Gastrocnemius medialis (tissue), 4 donors: Measurements from ENCODE around the gene JAK3. TPM values are rescaled to one million over a fixed set of nuclear protein-coding genes. Genes with fewer than 3 reads are reported as not detected.
A peak's percentile ranks its signal among the peaks of the same experiment; 100 is the strongest.

Experiments used
- ATAC-seq, 2 donors: fragments of 150-250 bp; one replicate each; pipeline ENCODE4 v1.9.1; 2016
- DNase-seq, 2 donors: peaks; one replicate each; pipeline ENCODE4 v3.0.0-alpha.2; 2019
- H3K27ac ChIP-seq, 4 donors: fragments of 200-600 bp; sonication (generic); 1 replicate in 1 of 4; 2 replicates in 3 of 4; pipeline ENCODE4 v1.5.1; 2016 to 2018; ENCODE audit warnings: mild to moderate bottlenecking in 2 of 4, moderate library complexity in 1 of 4
- H3K27me3 ChIP-seq, 3 donors: fragments of 200-600 bp; sonication (generic) in 2 of 3; 1 replicate in 1 of 3; 2 replicates in 2 of 3; pipeline versions ENCODE4 v1.5.1 to v1.6.0; 2016 to 2019; ENCODE audit warnings: mild to moderate bottlenecking in 1 of 3, moderate library complexity in 1 of 3
- H3K36me3 ChIP-seq, 2 donors: fragments of 200-600 bp; sonication (generic) in 1 of 2; one replicate each; pipeline ENCODE4 v1.5.1; 2017 to 2018
- H3K4me1 ChIP-seq, 2 donors: fragments of 200-600 bp; sonication (generic) in 1 of 2; one replicate each; pipeline ENCODE4 v1.5.1; 2016 to 2017; ENCODE audit warnings: mild to moderate bottlenecking in 2 of 2
- H3K4me3 ChIP-seq, 4 donors: fragments of 200-600 bp; sonication (generic) in 3 of 4; 1 replicate in 1 of 4; 2 replicates in 3 of 4; pipeline ENCODE4 v1.5.1; 2016 to 2019; ENCODE audit warnings: mild to moderate bottlenecking in 2 of 4
- H3K9me3 ChIP-seq, 3 donors: fragments of 200-600 bp; sonication (generic) in 2 of 3; 1 replicate in 1 of 3; 2 replicates in 2 of 3; pipeline ENCODE4 v1.5.1; 2016 to 2019
- CTCF ChIP-seq, 5 experiments: fragments of 450-650 bp in 3 of 5; fragments of 200-600 bp in 2 of 5; sonication (generic) in 2 of 5; IDR thresholded peaks in 4 of 5; conservative IDR thresholded peaks in 1 of 5; 1 replicate in 4 of 5; 2 replicates in 1 of 5; pipeline ENCODE4 v1.5.1; 2016 to 2019; ENCODE audit warnings: antibody characterized with exemption in 5 of 5, mild to moderate bottlenecking in 3 of 5, moderate library complexity in 3 of 5
- POLR2A ChIP-seq, 2 donors: fragments of 450-650 bp; IDR thresholded peaks; one replicate each; pipeline ENCODE4 v1.6.1; 2017; ENCODE audit warnings: antibody characterized with exemption in 2 of 2, mild to moderate bottlenecking in 2 of 2, moderate library complexity in 2 of 2
- in situ Hi-C, 4 donors: fragments of 200-750 bp; cut with MboI; loops; one replicate each; pipeline versions ENCODE4 v1.15.0 to v1.8.0; 2017; ENCODE audit warnings: low sequenced_read_pairs in 4 of 4
- intact Hi-C: fragments of 100-400 bp; cut with DNase I; formaldehyde crosslinking; loops from one replicate; pipeline ENCODE4 v1.15.1; 2023; ENCODE audit warnings: low total_unique reads
- total RNA-seq, 4 donors: library from RNA; depleted of rRNA; stranded (reverse); fragments of >200 nt; gene quantifications; one replicate each; pipeline versions ENCODE4 v1.1.0 to v1.2.3, GENCODE V29; 2016

The JAK3 gene
- total RNA-seq, 4 donors from 2014 or later: 0.55 to 1.6 (median 1.2) TPM

DNA sequence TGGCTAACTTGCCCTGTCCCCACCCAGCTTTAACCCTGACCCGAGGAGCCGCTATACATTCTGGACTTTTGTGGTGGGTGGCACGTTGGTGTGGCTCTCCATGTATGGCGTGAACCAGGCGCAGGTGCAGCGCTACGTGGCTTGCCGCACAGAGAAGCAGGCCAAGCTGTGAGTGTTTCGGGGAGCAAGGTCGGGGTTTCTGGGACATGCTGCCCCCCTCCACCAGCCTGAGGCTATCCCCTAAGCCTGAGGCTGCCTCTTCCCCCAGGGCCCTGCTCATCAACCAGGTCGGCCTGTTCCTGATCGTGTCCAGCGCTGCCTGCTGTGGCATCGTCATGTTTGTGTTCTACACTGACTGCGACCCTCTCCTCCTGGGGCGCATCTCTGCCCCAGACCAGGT is 29.9 kb upstream of the JAK3 start:
- no peak overlapping the region for H3K27ac ChIP-seq
- no peak for TF ChIP-seq CTCF (IDR thresholded peaks at IDR 0.05 in 4 of 5, conservative IDR thresholded peaks at IDR 0.05 in 1 of 5)
- TF ChIP-seq POLR2A (IDR thresholded peaks at IDR 0.05): no peak
- H3K4me3 ChIP-seq: no peak overlapping the region
- ATAC-seq (no peak), DNase-seq (no peak)
- no peaks in the 10 kb centered on the region for H3K4me1 ChIP-seq
- H3K36me3 ChIP-seq: no peaks in the 10 kb centered on the region
- intact Hi-C loops: no loop called here
- H3K27me3 ChIP-seq: peaks cover 28 to 35% (median 34%) of the 10 kb centered on the region in 3 donors
- in situ Hi-C loops: no loop called here
- no peaks in the 10 kb centered on the region for H3K9me3 ChIP-seq

DNA sequence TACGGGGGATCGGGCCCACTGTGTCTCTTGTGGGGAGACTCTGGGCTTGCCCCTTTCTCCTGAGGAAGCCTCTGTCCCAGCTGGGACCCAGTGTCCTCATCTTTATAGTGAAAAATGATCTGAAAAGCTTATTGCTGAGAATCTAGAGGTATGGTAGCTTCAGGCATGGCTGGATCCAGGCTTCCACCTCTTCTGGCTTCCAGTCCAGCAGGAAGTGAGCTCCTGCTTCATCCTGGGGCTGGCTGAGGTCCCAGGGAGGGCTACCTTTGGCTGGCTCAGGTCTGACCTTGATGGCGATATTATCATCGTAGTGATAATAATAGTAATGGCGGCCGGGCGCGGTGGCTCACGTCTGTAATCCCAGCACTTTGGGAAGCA is 27.0 kb upstream of the JAK3 start:
- H3K36me3 ChIP-seq: no peaks in the 10 kb centered on the region
- intact Hi-C loops: no loop called here
- in situ Hi-C loops: loop anchor here in 1 of 4 donors (25.0 kb wide), 1 partner anchor 113 kb away; no protein-coding TSS in a partner anchor
- no peak overlapping the region for H3K4me3 ChIP-seq
- no peaks in the 10 kb centered on the region for H3K9me3 ChIP-seq
- H3K27ac ChIP-seq: no peak overlapping the region
- H3K4me1 ChIP-seq: no peaks in the 10 kb centered on the region
- TF ChIP-seq CTCF (IDR thresholded peaks at IDR 0.05 in 4 of 5, conservative IDR thresholded peaks at IDR 0.05 in 1 of 5) (no peak), POLR2A (IDR thresholded peaks at IDR 0.05) (no peak)
- H3K27me3 ChIP-seq: peaks cover 54 to 64% (median 63%) of the 10 kb centered on the region in 3 donors
- ATAC-seq (no peak), DNase-seq (no peak)

DNA sequence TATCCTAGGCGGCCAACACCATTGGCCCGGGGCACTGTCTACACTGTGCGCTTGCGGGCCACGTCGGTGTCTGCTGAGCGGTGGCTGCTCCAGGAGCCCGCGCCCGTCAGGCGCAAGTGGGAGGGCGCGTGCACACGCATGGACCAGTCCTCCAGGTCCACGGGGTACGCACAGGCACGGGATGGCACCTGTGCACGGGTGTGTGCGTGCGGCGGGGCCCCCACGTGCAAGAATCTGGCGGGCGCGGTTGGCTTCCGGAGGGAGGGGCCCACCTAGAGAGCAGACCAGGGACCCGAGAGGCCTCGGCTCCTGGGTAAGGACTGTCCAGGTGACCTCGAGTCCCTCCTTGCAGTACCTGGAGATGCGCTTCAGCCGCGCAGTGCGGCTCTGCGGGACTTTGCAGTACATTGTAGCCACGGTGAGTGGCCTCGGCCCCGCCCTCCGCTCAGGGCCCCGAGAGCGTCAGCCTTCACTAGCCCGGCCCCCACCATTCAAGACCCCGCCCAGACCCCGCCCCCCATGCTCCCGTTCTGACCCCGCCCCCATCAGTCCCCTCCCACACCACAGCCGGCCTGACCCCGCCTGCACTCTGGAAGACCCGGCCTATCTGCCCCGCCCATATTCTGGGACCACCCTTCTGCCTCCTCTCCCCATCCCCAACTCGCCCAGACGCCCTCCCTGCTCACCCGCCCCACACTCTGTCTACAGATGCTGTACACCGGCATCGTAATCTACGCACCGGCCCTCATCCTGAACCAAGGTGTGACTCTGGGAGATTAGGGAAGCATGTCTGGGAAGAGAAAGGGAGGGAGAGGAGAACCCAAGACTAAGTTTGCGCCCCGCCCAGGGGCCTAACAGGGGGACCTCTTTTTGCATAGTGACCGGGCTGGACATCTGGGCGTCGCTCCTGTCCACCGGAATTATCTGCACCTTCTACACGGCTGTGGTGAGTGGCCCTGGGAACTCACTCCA is 26.3 kb upstream of the JAK3 start:
- no peaks in the 10 kb centered on the region for H3K9me3 ChIP-seq
- no peaks in the 10 kb centered on the region for H3K36me3 ChIP-seq
- no peak overlapping the region for H3K27ac ChIP-seq
- in situ Hi-C loops: loop anchor here in 1 of 4 donors (25.0 kb wide), 1 partner anchor 113 kb away; no protein-coding TSS in a partner anchor
- H3K4me3 ChIP-seq: peak overlapping the region in 1 of 4 donors; percentile 2
- H3K27me3 ChIP-seq: peaks cover 54 to 68% (median 64%) of the 10 kb centered on the region in 3 donors
- DNase-seq (no peak), ATAC-seq (no peak)
- intact Hi-C loops: no loop called here
- TF ChIP-seq CTCF (IDR thresholded peaks at IDR 0.05 in 4 of 5, conservative IDR thresholded peaks at IDR 0.05 in 1 of 5): no peak
- TF ChIP-seq POLR2A (IDR thresholded peaks at IDR 0.05): no peak
- H3K4me1 ChIP-seq: no peaks in the 10 kb centered on the region

DNA sequence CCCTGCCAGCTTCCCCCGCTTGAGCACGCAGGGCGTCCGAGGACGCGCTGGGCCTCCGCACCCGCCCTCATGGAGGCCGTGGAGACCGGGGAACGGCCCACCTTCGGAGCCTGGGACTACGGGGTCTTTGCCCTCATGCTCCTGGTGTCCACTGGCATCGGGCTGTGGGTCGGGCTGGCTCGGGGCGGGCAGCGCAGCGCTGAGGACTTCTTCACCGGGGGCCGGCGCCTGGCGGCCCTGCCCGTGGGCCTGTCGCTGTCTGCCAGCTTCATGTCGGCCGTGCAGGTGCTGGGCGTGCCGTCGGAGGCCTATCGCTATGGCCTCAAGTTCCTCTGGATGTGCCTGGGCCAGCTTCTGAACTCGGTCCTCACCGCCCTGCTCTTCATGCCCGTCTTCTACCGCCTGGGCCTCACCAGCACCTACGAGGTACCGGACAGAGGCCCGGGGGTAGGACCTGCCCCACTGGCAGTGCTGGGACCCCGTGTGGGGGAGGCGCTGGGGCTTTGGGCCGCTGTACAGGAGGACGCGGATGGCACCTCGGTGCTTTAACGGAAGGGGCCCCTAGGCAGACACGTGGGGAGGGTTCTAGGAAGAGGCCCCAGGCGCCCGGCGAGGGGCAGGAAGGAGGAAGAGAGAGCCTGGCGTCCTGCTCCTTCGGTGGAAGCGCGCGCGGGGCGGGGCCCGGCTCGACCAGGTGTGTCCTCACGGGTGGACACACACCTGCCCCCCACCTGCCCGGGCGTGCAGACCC is 24.6 kb upstream of the JAK3 start:
- no peak for ATAC-seq
- Histone ChIP-seq H3K27me3 (peaks cover 54 to 68% (median 64%) of the 10 kb centered on the region in 3 donors), H3K27ac (no peak overlapping the region), H3K4me1 (no peaks in the 10 kb centered on the region), H3K4me3 (no peak overlapping the region), H3K36me3 (no peaks in the 10 kb centered on the region), H3K9me3 (no peaks in the 10 kb centered on the region)
- TF ChIP-seq CTCF (IDR thresholded peaks at IDR 0.05 in 4 of 5, conservative IDR thresholded peaks at IDR 0.05 in 1 of 5) (no peak), POLR2A (IDR thresholded peaks at IDR 0.05) (no peak)
- no peak for DNase-seq
- intact Hi-C loops: no loop called here
- in situ Hi-C loops: loop anchor here in 1 of 4 donors (25.0 kb wide), 1 partner anchor 115 kb away; no protein-coding TSS in a partner anchor
